Neural progenitor cell (in vitro differentiated cells): ENCODE measurements around the gene FAM217A. TPM values are rescaled to one million over a fixed set of nuclear protein-coding genes. Genes with fewer than 3 reads are reported as not detected.
"Not testable (repeated sequence)": the region's sequence is repeated elsewhere in the genome, so short reads cannot be mapped to it uniquely, and the experiment has no call there.

Experiments
- DNase-seq: peaks from one replicate; pipeline ENCODE4 v3.0.0-alpha.2; 2016; ENCODE audit warnings: low spot score
- H2AFZ ChIP-seq: fragments of 200-600 bp; sonication (generic); replicated peaks from 2 replicates; pipeline ENCODE4 v1.6.1; 2016; ENCODE audit warnings: antibody characterized with exemption
- H3F3A ChIP-seq: fragments of 200-600 bp; sonication (generic); 2 replicates; pipeline ENCODE4 v1.6.1; 2016; ENCODE audit warnings: antibody characterized with exemption, low read depth
- H3K27ac ChIP-seq: fragments of 200-600 bp; sonication (generic); 2 replicates; pipeline ENCODE4 v1.5.1; 2016; ENCODE audit warnings: mild to moderate bottlenecking
- H3K27me3 ChIP-seq: fragments of 200-600 bp; sonication (generic); 2 replicates; pipeline ENCODE4 v1.6.1; 2016; ENCODE audit warnings: mild to moderate bottlenecking, moderate library complexity
- H3K36me3 ChIP-seq: fragments of 200-600 bp; sonication (generic); 2 replicates; pipeline ENCODE4 v1.5.1; 2016
- H3K4me1 ChIP-seq: fragments of 200-600 bp; sonication (generic); 2 replicates; pipeline ENCODE4 v1.6.1; 2016; ENCODE audit warnings: mixed run types
- H3K4me2 ChIP-seq: fragments of 200-600 bp; sonication (generic); 2 replicates; pipeline ENCODE4 v1.6.1; 2016
- H3K4me3 ChIP-seq: fragments of 200-600 bp; sonication (generic); 2 replicates; pipeline ENCODE4 v1.5.1; 2016
- H3K79me2 ChIP-seq: fragments of 200-600 bp; sonication (generic); 2 replicates; pipeline ENCODE4 v1.6.1; 2016; ENCODE audit warnings: low read depth
- H3K9ac ChIP-seq: fragments of 200-600 bp; sonication (generic); 2 replicates; pipeline ENCODE4 v1.6.1; 2016
- H3K9me3 ChIP-seq: fragments of 200-600 bp; sonication (generic); 2 replicates; pipeline ENCODE4 v1.5.1; 2016; ENCODE audit warnings: low read depth
- H4K20me1 ChIP-seq: fragments of 200-600 bp; sonication (generic); 2 replicates; pipeline ENCODE4 v1.6.1; 2016; ENCODE audit warnings: low read depth
- H3K27ac Mint-ChIP-seq: 3 replicates; pipeline ENCODE4 v1.8.0; 2021; ENCODE audit warnings: mixed read lengths
- H3K27me3 Mint-ChIP-seq: 2 replicates; pipeline ENCODE4 v1.8.0; 2022; ENCODE audit warnings: low read depth, mild to moderate bottlenecking, inconsistent platforms, moderate library complexity, mixed read lengths; ENCODE audit not compliant: insufficient read depth
- H3K36me3 Mint-ChIP-seq: 3 replicates; pipeline ENCODE4 v1.8.0; 2021; ENCODE audit warnings: mixed read lengths
- H3K4me1 Mint-ChIP-seq: 3 replicates; pipeline ENCODE4 v1.8.0; 2021; ENCODE audit warnings: mixed read lengths
- H3K4me3 Mint-ChIP-seq: 3 replicates; pipeline ENCODE4 v1.8.0; 2021; ENCODE audit warnings: mild to moderate bottlenecking, moderate library complexity, mixed read lengths
- H3K9me3 Mint-ChIP-seq: 3 replicates; pipeline ENCODE4 v1.8.0; 2020; ENCODE audit warnings: mixed read lengths
- EZH2 ChIP-seq: fragments of 200-600 bp; sonication (generic); IDR thresholded peaks from 2 replicates; pipeline ENCODE4 v1.6.1; 2017; ENCODE audit warnings: antibody characterized with exemption, mild to moderate bottlenecking, moderate library complexity
- EZH2phosphoT487 ChIP-seq: fragments of 200-600 bp; sonication (generic); IDR thresholded peaks from 2 replicates; pipeline ENCODE4 v1.6.1; 2017; ENCODE audit warnings: antibody characterized with exemption
- total RNA-seq: library from RNA; depleted of rRNA; stranded (reverse); fragments of >200 nt; gene quantifications from 2 replicates; pipeline ENCODE4 v1.2.3, GENCODE V29; 2015; ENCODE audit warnings: low replicate concordance
- TF ChIP-seq, protein P1 (sequence below): fragments of 200-600 bp; sonication (generic); IDR thresholded peaks from 2 replicates; pipeline ENCODE4 v1.5.1; 2017; ENCODE audit warnings: antibody characterized with exemption, mild to moderate bottlenecking

Gene FAM217A
- total RNA-seq, 1 donor from 2014 or later, result not detected

DNA sequence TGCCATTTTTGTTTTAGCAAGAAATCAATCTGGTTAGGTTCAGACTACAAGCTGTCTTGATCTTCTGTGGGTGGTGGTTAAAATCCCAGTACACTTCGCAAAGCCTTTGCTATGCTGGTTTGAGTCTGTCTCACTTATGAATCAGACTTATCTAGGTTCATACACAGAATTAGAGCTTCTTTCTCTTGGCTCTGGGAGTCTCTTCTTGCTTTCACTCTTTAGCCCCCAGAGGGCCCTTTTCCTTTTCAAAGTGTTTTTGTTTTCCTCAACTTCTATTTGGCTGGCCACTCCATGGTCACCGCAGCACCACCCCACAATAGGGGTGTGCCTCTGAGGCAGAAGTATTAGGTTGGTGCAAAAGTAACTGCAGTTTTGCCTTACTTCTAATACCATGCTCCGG is 35.2 kb upstream of the FAM217A start:
- Histone ChIP-seq H3K36me3 (no peaks in the 10 kb centered on the region), H3K79me2 (no peaks in the 10 kb centered on the region), H4K20me1 (no peaks in the 10 kb centered on the region), H3K27ac (no peak overlapping the region), H3K4me1 (no peaks in the 10 kb centered on the region), H2AFZ (no peak overlapping the region), H3K9ac (no peak overlapping the region), H3K4me3 (no peak overlapping the region), H3K27me3 (no peaks in the 10 kb centered on the region), H3K4me2 (no peak overlapping the region), H3K9me3 (no peaks in the 10 kb centered on the region), H3F3A (no peaks in the 10 kb centered on the region)
- TF ChIP-seq EZH2phosphoT487 (no peak), EZH2 (no peak)
- TF ChIP-seq, protein P1, sequence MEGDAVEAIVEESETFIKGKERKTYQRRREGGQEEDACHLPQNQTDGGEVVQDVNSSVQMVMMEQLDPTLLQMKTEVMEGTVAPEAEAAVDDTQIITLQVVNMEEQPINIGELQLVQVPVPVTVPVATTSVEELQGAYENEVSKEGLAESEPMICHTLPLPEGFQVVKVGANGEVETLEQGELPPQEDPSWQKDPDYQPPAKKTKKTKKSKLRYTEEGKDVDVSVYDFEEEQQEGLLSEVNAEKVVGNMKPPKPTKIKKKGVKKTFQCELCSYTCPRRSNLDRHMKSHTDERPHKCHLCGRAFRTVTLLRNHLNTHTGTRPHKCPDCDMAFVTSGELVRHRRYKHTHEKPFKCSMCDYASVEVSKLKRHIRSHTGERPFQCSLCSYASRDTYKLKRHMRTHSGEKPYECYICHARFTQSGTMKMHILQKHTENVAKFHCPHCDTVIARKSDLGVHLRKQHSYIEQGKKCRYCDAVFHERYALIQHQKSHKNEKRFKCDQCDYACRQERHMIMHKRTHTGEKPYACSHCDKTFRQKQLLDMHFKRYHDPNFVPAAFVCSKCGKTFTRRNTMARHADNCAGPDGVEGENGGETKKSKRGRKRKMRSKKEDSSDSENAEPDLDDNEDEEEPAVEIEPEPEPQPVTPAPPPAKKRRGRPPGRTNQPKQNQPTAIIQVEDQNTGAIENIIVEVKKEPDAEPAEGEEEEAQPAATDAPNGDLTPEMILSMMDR, result no peak
- DNase-seq, result no peak
- Mint-ChIP-seq H3K36me3 (peaks cover 26% of the 10 kb centered on the region), H3K27ac (no peak overlapping the region), H3K27me3 (no peaks in the 10 kb centered on the region), H3K4me3 (no peak overlapping the region), H3K4me1 (no peaks in the 10 kb centered on the region), H3K9me3 (peaks cover 6% of the 10 kb centered on the region)

DNA sequence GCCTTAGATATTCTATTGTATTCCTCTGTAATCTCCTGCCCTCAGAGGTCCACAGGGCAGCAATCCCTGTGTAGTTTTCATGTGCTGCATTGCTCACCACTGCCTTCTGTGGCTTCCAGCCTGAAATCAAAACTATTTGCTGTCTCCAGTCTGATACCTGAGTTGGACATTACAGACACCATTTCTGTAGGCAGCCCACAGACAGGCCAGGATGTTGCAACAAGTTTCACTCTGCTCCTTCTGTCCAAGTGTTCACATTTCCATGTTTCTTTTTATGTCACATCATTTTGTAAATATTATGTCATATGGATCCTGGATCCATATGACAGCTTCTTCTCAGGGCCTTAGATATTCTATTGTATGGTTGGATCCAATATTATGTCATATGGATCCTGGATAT is 34.7 kb upstream of the FAM217A start:
- no peak for TF ChIP-seq EZH2phosphoT487
- TF ChIP-seq, protein P1, result no peak
- H3K36me3 ChIP-seq, result no peaks in the 10 kb centered on the region
- no peaks in the 10 kb centered on the region for H3K9me3 ChIP-seq

DNA sequence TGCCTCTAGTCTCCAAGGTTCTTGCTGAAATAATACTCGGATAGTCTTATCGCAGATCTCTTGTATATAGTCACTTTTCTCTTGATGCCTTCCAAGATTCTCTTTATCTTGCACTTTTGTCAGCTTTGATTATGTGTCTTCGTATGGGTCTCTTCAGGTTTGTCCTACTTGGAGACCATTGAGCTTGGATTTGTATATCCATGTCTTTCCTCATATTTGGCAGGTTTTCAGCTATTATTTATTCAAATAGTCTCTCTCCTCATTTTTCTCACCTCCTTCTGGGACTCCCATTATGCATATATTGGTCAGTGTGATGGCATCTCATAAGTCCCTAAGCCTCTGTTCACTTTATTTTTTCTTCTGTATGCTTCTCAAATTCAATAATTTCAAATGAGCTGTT is 33.4 kb upstream of the FAM217A start:
- no peak for DNase-seq
- Histone ChIP-seq H3F3A (no peaks in the 10 kb centered on the region), H3K79me2 (no peaks in the 10 kb centered on the region), H3K4me3 (no peak overlapping the region), H3K36me3 (no peaks in the 10 kb centered on the region), H3K4me2 (no peak overlapping the region), H2AFZ (no peak overlapping the region), H3K9ac (no peak overlapping the region), H3K9me3 (no peaks in the 10 kb centered on the region), H3K27ac (no peak overlapping the region), H3K27me3 (no peaks in the 10 kb centered on the region), H3K4me1 (no peaks in the 10 kb centered on the region), H4K20me1 (no peaks in the 10 kb centered on the region)
- TF ChIP-seq EZH2phosphoT487 (no peak), EZH2 (no peak)
- TF ChIP-seq, protein P1, result no peak
- H3K27ac Mint-ChIP-seq, result no peak overlapping the region
- H3K9me3 Mint-ChIP-seq, result peaks cover 6% of the 10 kb centered on the region
- no peaks in the 10 kb centered on the region for H3K4me1 Mint-ChIP-seq
- peaks cover 23% of the 10 kb centered on the region for H3K36me3 Mint-ChIP-seq
- no peaks in the 10 kb centered on the region for H3K27me3 Mint-ChIP-seq
- H3K4me3 Mint-ChIP-seq, result no peak overlapping the region

More for the DNA sequence above, 34.7 kb upstream of the FAM217A start:
- no peak overlapping the region for H3K4me3 ChIP-seq
- H4K20me1 ChIP-seq, result no peaks in the 10 kb centered on the region
- Mint-ChIP-seq H3K27ac (no peak overlapping the region), H3K27me3 (no peaks in the 10 kb centered on the region), H3K4me3 (peak overlapping the region; percentile 2), H3K36me3 (peaks cover 26% of the 10 kb centered on the region), H3K4me1 (no peaks in the 10 kb centered on the region), H3K9me3 (peaks cover 6% of the 10 kb centered on the region)
- no peak overlapping the region for H3K9ac ChIP-seq
- no peak overlapping the region for H3K27ac ChIP-seq
- H3K79me2 ChIP-seq, result no peaks in the 10 kb centered on the region
- H2AFZ ChIP-seq, result no peak overlapping the region
- no peak for DNase-seq
- H3F3A ChIP-seq, result no peaks in the 10 kb centered on the region
- no peak overlapping the region for H3K4me2 ChIP-seq
- H3K4me1 ChIP-seq, result no peaks in the 10 kb centered on the region
- H3K27me3 ChIP-seq, result no peaks in the 10 kb centered on the region

DNA sequence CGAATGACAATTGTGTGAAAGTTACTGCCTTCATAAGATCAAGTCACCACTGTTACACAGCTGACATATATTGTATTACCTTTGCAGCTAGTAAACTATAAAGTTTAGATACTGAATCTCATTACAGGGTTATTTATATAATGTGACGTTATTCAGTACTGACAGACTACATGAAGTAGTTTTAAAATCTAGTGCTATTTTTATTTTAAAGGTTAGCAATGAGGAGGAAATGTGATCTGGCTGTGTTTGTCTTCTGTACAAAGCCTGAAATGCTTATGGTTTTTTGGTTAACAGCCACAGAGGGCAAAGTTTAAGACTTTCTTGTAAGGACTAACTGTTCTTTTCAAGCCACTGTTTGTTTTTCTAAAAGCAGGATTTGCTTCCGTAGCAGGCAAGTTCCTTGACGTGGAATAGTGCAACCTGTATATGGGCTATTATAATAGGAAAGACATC is 30.5 kb upstream of the FAM217A start:
- not testable (repeated sequence) for H3K4me3 Mint-ChIP-seq, H3K9me3 ChIP-seq, H3K4me3 ChIP-seq, H3F3A ChIP-seq, H3K27ac Mint-ChIP-seq, DNase-seq, H3K79me2 ChIP-seq, H3K27me3 Mint-ChIP-seq, H3K9me3 Mint-ChIP-seq, H3K36me3 ChIP-seq, H3K4me1 ChIP-seq, H3K27me3 ChIP-seq, H3K27ac ChIP-seq, H3K4me2 ChIP-seq, H3K9ac ChIP-seq, H2AFZ ChIP-seq, H4K20me1 ChIP-seq, H3K4me1 Mint-ChIP-seq, H3K36me3 Mint-ChIP-seq
